Choroid plexus epithelial cell (primary cell): ENCODE measurements around the gene XCL1.
"Not testable (repeated sequence)": the region's sequence is repeated elsewhere in the genome, so short reads cannot be mapped to it uniquely, and the experiment has no call there.

Experiments
- DNase-seq: peaks from one replicate; pipeline ENCODE4 v3.0.0-alpha.2; 2010; ENCODE audit warnings: low read depth
- H3K4me3 ChIP-seq: 2 replicates; pipeline ENCODE4 v1.5.1; 2011; ENCODE audit warnings: low read depth, mild to moderate bottlenecking, control low read depth, low read length, moderate library complexity
- CTCF ChIP-seq: conservative IDR thresholded peaks from 2 replicates; pipeline ENCODE4 v1.5.1; 2011; ENCODE audit warnings: low read depth, mild to moderate bottlenecking, control low read depth, inconsistent platforms, low read length, moderate library complexity

Gene XCL1

GRCh38 chr1:168583571-168583970, 7.2 kb downstream of the XCL1 start:
- H3K4me3 ChIP-seq = no peak overlapping the region
- no peak for DNase-seq
- no peak for TF ChIP-seq CTCF

- H3K4me3 ChIP-seq = no peak overlapping the region
- DNase-seq = peak; percentile 7
- no peak for TF ChIP-seq CTCF
Observed at GRCh38 chr1:168585191-168585590, 8.8 kb downstream of the XCL1 start.

- H3K4me3 ChIP-seq = no peak overlapping the region
- TF ChIP-seq CTCF = no peak
- DNase-seq = no peak
Observed at GRCh38 chr1:168585937-168586336, 9.5 kb downstream of the XCL1 start.

- DNase-seq = no peak
- H3K4me3 ChIP-seq = no peak overlapping the region
- TF ChIP-seq CTCF = no peak
Observed at GRCh38 chr1:168589167-168589566, 12.8 kb downstream of the XCL1 start.

- no peak overlapping the region for H3K4me3 ChIP-seq
- TF ChIP-seq CTCF = no peak
- no peak for DNase-seq
Observed at GRCh38 chr1:168591066-168591465, 14.7 kb downstream of the XCL1 start.

GRCh38 chr1:168591641-168592250, 15.3 kb downstream of the XCL1 start:
- no peak for DNase-seq
- no peak overlapping the region for H3K4me3 ChIP-seq
- TF ChIP-seq CTCF = no peak

- not testable (repeated sequence) for H3K4me3 ChIP-seq, DNase-seq
Observed at GRCh38 chr1:168595403-168595802, 19.0 kb downstream of the XCL1 start.
